GM21515 (cell line): Measurements from ENCODE around the gene CAPN3.

ENCODE experiments used
- ATAC-seq: cut with Tn5 transposase; IDR thresholded peaks from one replicate; pipeline ENCODE4 v1.9.1; 2021; ENCODE audit not compliant: unreplicated experiment

The CAPN3 gene

GRCh38 chr15:42355291-42355690 is 4.0 kb upstream of the CAPN3 start:
- ATAC-seq = no peak

GRCh38 chr15:42356851-42357250 is 2.5 kb upstream of the CAPN3 start:
- no peak for ATAC-seq

GRCh38 chr15:42358141-42358540 is 1.2 kb upstream of the CAPN3 start:
- no peak for ATAC-seq

GRCh38 chr15:42359985-42360384 is 684 bp downstream of the CAPN3 start:
- ATAC-seq = no peak

GRCh38 chr15:42360535-42361112 is 1.3 kb downstream of the CAPN3 start:
- no peak for ATAC-seq

GRCh38 chr15:42363487-42363886 is 4.2 kb downstream of the CAPN3 start:
- no peak for ATAC-seq

GRCh38 chr15:42363942-42364341 is 4.6 kb downstream of the CAPN3 start:
- ATAC-seq = no peak

- ATAC-seq = no peak
These were observed 5.2 kb downstream of the CAPN3 start for GRCh38 chr15:42364529-42364928.

GRCh38 chr15:42365921-42366550 is 6.7 kb downstream of the CAPN3 start:
- no peak for ATAC-seq

GRCh38 chr15:42367041-42367440 is 7.7 kb downstream of the CAPN3 start:
- no peak for ATAC-seq

GRCh38 chr15:42368096-42368495 is 8.8 kb downstream of the CAPN3 start:
- no peak for ATAC-seq

GRCh38 chr15:42371096-42371495 is 11.8 kb downstream of the CAPN3 start:
- no peak for ATAC-seq

- no peak for ATAC-seq
These were observed 14.0 kb downstream of the CAPN3 start for GRCh38 chr15:42373274-42373673.

- ATAC-seq = no peak
These were observed 14.6 kb downstream of the CAPN3 start for GRCh38 chr15:42373936-42374335.

GRCh38 chr15:42374810-42375209 is 15.5 kb downstream of the CAPN3 start:
- no peak for ATAC-seq

- no peak for ATAC-seq
These were observed 16.0 kb downstream of the CAPN3 start for GRCh38 chr15:42375252-42375651.

GRCh38 chr15:42375941-42376340 is 16.6 kb downstream of the CAPN3 start:
- ATAC-seq = no peak

- ATAC-seq = no peak
These were observed 18.7 kb downstream of the CAPN3 start for GRCh38 chr15:42378011-42378410.

- ATAC-seq = no peak
These were observed 25.3 kb downstream of the CAPN3 start for GRCh38 chr15:42384597-42384996.

GRCh38 chr15:42385206-42385979 is 26.1 kb downstream of the CAPN3 start:
- no peak for ATAC-seq

GRCh38 chr15:42385980-42386700 is 26.8 kb downstream of the CAPN3 start:
- ATAC-seq = no peak

GRCh38 chr15:42387603-42388002 is 28.3 kb downstream of the CAPN3 start:
- ATAC-seq = no peak
